ENCODE measurements around the gene ABR. TPM values are rescaled to one million over a fixed set of nuclear protein-coding genes. Genes with fewer than 3 reads are reported as not detected.
A peak's percentile ranks its signal among the peaks of the same experiment; 100 is the strongest.

ABR gene
- total RNA-seq, 2 experiments from 2014 or later: 144 to 145 TPM

- peaks cover 11% of the 10 kb centered on the region for H3K9me3 Mint-ChIP-seq
- ChIA-PET CTCF (interaction anchor here (0.7 kb wide), 1 partner anchor 10 kb away, joined by 4 read pairs; no protein-coding TSS in a partner anchor), POLR2A (no interaction called here)
- no peak overlapping the region for H3K27ac Mint-ChIP-seq
- no peaks in the 10 kb centered on the region for H3K27me3 Mint-ChIP-seq
- H3K36me3 Mint-ChIP-seq (ENCODE audit: low read depth): no peaks in the 10 kb centered on the region
- H3K4me1 Mint-ChIP-seq: no peaks in the 10 kb centered on the region
- no peak overlapping the region for H3K4me3 Mint-ChIP-seq
- DNase-seq: no peak
These were observed 191.2 kb downstream of the ABR start for GRCh38 chr17:988561-988960.

DNA sequence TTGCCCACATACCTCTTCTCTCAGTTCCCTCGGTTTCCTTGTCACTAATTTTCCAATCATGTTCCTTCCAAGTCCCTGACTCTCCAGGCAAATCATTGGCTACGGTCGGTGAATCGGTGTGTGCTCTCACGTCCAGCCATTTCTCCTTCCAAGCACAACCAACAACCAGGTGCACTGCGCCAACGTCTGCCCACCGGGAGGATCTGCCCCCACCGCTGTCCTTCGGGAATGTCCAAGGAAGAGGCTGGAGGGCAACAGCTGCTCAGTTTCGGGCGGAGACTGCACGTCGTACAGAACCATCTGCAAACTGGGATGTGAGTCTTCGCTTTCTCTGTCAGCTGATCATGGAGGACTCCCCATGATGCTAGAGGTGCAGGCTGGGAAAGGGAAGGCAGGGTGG, 191.8 kb downstream of the ABR start:
- no peaks in the 10 kb centered on the region for H3K4me1 Mint-ChIP-seq
- H3K27ac Mint-ChIP-seq: no peak overlapping the region
- H3K27me3 Mint-ChIP-seq: no peaks in the 10 kb centered on the region
- H3K36me3 Mint-ChIP-seq (ENCODE audit: low read depth): no peaks in the 10 kb centered on the region
- no peak for DNase-seq
- peaks cover 5% of the 10 kb centered on the region for H3K9me3 Mint-ChIP-seq
- POLR2A ChIA-PET: no interaction called here
- CTCF ChIA-PET: no interaction called here
- H3K4me3 Mint-ChIP-seq: no peak overlapping the region

- Mint-ChIP-seq H3K9me3 (peaks cover 2% of the 10 kb centered on the region), H3K27me3 (no peaks in the 10 kb centered on the region), H3K4me3 (no peak overlapping the region), H3K27ac (no peak overlapping the region), H3K4me1 (no peaks in the 10 kb centered on the region), H3K36me3 (ENCODE audit: low read depth) (no peaks in the 10 kb centered on the region)
- ChIA-PET CTCF (interaction anchor here (2.6 kb wide), 1 partner anchor 10 kb away, joined by 17 read pairs; the partner anchor contains the start of gene TIMM22), POLR2A (interaction anchor here (1.1 kb wide), 1 partner anchor 205 kb away, joined by 3 read pairs; the partner anchor contains the start of gene GLOD4)
- DNase-seq: no peak
These were observed 193.4 kb downstream of the ABR start for GRCh38 chr17:986322-986929.

DNA sequence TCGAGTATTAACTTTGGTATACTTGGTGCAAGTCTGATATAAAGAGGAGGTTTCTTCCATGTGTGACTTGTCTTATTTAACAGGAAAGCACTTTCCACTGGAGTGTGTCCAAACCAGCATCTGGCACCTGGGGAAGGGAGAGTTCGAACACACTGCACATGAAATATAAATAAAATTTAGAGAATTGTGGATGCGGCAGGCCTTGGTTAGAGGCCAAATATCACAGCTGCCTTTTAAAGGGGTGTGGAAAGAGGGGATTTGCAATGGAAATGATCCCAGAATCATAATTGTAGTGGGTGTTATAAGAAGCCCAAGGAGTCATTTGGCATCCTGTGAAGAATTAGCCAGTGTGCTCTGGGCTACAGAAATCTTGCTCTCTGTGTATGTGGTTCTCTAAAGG, 195.9 kb downstream of the ABR start:
- CTCF ChIA-PET: interaction anchor here (2.6 kb wide), 1 partner anchor 12 kb away, joined by 17 read pairs; the partner anchor contains the start of gene TIMM22
- no peaks in the 10 kb centered on the region for H3K9me3 Mint-ChIP-seq
- H3K4me1 Mint-ChIP-seq: peaks cover 12% of the 10 kb centered on the region
- no peaks in the 10 kb centered on the region for H3K36me3 Mint-ChIP-seq (ENCODE audit: low read depth)
- no peaks in the 10 kb centered on the region for H3K27me3 Mint-ChIP-seq
- DNase-seq: no peak
- no peak overlapping the region for H3K27ac Mint-ChIP-seq
- POLR2A ChIA-PET: no interaction called here
- no peak overlapping the region for H3K4me3 Mint-ChIP-seq

DNA sequence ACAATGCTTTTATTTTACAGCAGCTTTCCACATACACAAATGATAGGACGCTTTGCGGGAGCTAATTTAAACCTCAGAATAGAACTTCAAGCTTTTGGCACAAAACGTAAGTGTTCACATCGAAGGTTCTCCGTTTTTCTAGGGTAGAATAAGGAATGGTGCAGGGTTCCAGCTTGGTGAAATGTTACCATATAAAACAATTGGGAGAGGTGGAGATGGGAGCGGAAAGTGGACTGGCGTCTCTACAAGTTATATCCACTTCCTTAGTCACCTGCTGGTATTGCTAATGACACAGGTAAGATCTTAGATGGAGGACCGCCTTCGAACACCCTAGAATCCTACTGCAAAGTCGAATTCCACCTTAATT, 198.5 kb downstream of the ABR start:
- H3K4me1 Mint-ChIP-seq: peaks cover 16% of the 10 kb centered on the region
- H3K27ac Mint-ChIP-seq: no peak overlapping the region
- peak overlapping the region; percentile 49 for H3K4me3 Mint-ChIP-seq
- CTCF ChIA-PET: interaction anchor here (0.7 to 3.0 kb wide), 31 partner anchors 9 to 569 kb away, joined by 3 to 42 read pairs (median 5); partner anchors contain the start of genes GEMIN4, GLOD4, MRM3 and TIMM22
- no peak for DNase-seq
- H3K36me3 Mint-ChIP-seq (ENCODE audit: low read depth): no peaks in the 10 kb centered on the region
- peaks cover 21% of the 10 kb centered on the region for H3K27me3 Mint-ChIP-seq
- POLR2A ChIA-PET: interaction anchor here (1.0 to 2.2 kb wide), 7 partner anchors 16 to 266 kb away, joined by 3 to 16 read pairs (median 5); partner anchors contain the start of genes GEMIN4, GLOD4, MRM3 and TIMM22
- H3K9me3 Mint-ChIP-seq: no peaks in the 10 kb centered on the region

DNA sequence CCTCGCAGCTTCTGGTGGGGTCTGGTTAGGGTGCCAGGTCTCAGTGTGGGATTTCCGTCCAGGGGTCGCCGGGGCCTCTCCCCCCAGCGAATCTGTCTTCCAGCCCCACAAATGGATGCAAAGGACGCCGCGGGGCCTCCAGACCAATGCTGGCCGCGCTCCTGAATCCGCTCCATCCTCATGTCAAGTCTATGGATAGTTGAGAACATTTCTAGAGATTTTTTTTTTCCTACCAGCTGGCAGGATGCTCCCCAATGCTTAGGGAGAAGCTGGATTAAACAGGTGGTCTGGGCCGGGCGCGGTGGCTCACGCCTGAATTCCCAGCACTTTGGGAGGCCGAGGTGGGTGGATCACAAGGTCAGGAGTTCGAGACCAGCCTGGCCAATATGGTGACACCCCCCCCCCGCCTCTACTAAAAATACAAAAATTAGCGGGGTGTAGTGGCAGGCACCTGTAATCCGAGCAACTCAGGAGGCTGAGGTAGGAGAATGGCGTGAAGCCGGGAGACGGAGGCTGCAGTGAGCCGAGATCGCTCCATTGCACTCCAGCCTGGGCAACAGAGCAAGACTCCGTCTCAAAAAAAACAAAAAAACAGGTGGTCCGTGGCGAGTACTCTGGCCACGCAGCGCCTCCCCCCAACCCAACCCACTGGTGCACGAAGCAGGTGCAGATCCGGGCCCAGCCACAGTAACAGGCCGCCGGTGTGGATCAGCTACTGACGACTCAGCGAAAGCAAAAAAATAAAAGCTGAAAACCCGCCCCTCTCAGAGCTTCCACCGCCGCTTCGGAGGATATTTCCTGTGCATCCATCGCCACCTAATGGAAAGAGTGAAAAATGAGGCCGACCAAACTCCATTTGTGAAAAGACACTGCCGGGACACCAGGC, 199.1 kb downstream of the ABR start:
- Mint-ChIP-seq H3K9me3 (no peaks in the 10 kb centered on the region), H3K4me1 (peaks cover 16% of the 10 kb centered on the region), H3K36me3 (ENCODE audit: low read depth) (no peaks in the 10 kb centered on the region), H3K4me3 (peak overlapping the region; percentile 67), H3K27me3 (peaks cover 26% of the 10 kb centered on the region), H3K27ac (no peak overlapping the region)
- POLR2A ChIA-PET: interaction anchor here (1.0 to 2.2 kb wide), 7 partner anchors 16 to 265 kb away, joined by 3 to 16 read pairs (median 5); partner anchors contain the start of genes GEMIN4, GLOD4, MRM3 and TIMM22
- CTCF ChIA-PET: interaction anchor here (0.6 to 3.0 kb wide), 34 partner anchors 8 to 568 kb away, joined by 3 to 42 read pairs (median 5); partner anchors contain the start of genes GEMIN4, GLOD4, MRM3 and TIMM22
- peak; percentile 82 for DNase-seq

DNA sequence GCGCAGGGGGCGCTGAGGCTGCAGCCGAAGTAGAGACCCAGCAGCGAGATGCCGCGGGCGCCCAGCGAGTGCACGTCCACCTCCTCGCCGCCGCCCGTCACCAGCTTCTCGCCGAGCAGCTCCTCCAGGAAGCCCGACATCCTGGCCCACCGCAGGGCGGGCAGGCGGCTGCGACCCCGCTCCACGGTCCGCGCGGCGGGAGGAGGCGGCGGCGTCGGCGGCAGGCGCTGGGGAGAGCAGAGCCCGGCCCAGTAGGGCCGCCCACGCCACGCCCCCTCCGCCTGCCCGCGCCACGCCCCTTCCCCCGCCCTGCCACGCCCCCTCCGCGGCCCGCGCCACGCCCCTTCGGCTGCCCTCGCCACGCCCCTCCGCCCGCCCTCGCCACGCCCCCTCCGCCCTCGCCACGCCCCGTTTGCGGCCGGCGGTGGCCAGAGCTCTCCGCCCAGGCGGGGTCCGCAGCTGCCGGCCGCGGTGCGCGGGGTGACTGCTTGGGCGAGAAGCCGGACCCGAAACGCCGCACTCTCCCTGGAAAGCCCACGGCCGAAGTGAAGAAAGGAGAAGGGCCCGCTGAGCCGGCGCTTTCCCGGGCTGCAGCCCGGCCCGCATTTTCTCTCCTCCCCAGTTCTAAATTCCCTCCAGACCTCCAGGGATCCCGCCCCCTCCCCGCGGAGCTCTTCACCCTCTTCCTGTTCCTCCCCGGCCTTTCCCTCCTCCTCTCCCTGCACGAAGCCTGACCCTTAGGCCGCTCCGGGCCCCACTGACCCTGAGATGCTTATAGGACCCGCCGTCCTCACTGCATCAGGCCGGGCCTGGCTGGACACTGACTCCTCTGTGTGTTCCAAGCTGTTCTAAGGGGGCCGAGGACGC, 200.0 kb downstream of the ABR start, which contains the start of gene NXN:
NXN (minus strand) TSS at position 238 of the 867 bp plus-strand sequence.
- H3K27ac Mint-ChIP-seq: no peak within 1 kb of the TSS
- peak; percentile 88 for DNase-seq
- peak within 1 kb of the TSS; percentile 67 for H3K4me3 Mint-ChIP-seq
- H3K27me3 Mint-ChIP-seq: peaks cover 31% of the 10 kb centered on the region
- POLR2A ChIA-PET: interaction anchor here (0.5 to 2.2 kb wide), 7 partner anchors 17 to 264 kb away, joined by 3 to 16 read pairs (median 4); partner anchors contain the start of genes GEMIN4, GLOD4, MRM3 and TIMM22
- peaks cover 16% of the 10 kb centered on the region for H3K4me1 Mint-ChIP-seq
- no peaks in the 10 kb centered on the region for H3K9me3 Mint-ChIP-seq
- CTCF ChIA-PET: interaction anchor here (0.6 to 3.0 kb wide), 8 partner anchors 17 to 261 kb away, joined by 3 to 42 read pairs (median 8); partner anchors contain the start of gene TIMM22
- H3K36me3 Mint-ChIP-seq (ENCODE audit: low read depth): no peaks in the 10 kb centered on the region

- DNase-seq: no peak
- H3K9me3 Mint-ChIP-seq: no peaks in the 10 kb centered on the region
- H3K27me3 Mint-ChIP-seq: peaks cover 33% of the 10 kb centered on the region
- H3K4me3 Mint-ChIP-seq: no peak overlapping the region
- no peak overlapping the region for H3K27ac Mint-ChIP-seq
- POLR2A ChIA-PET: interaction anchor here (0.5 to 2.2 kb wide), 4 partner anchors 21 to 264 kb away, joined by 3 to 10 read pairs (median 4); partner anchors contain the start of genes GEMIN4, GLOD4 and MRM3
- H3K36me3 Mint-ChIP-seq (ENCODE audit: low read depth): no peaks in the 10 kb centered on the region
- CTCF ChIA-PET: interaction anchor here (1.3 to 3.0 kb wide), 4 partner anchors 17 to 185 kb away, joined by 5 to 42 read pairs (median 8); partner anchors contain the start of gene TIMM22
- peaks cover 16% of the 10 kb centered on the region for H3K4me1 Mint-ChIP-seq
These were observed 200.6 kb downstream of the ABR start for GRCh38 chr17:979212-979538.

- Mint-ChIP-seq H3K9me3 (no peaks in the 10 kb centered on the region), H3K36me3 (ENCODE audit: low read depth) (no peaks in the 10 kb centered on the region), H3K27me3 (peaks cover 33% of the 10 kb centered on the region), H3K4me1 (peaks cover 16% of the 10 kb centered on the region), H3K27ac (no peak overlapping the region), H3K4me3 (peak overlapping the region; percentile 32)
- DNase-seq: no peak
- ChIA-PET CTCF (interaction anchor here (1.4 to 2.2 kb wide), 2 partner anchors 18 to 99 kb away, joined by 7 to 8 read pairs; partner anchors contain the start of gene TIMM22), POLR2A (no interaction called here)
These were observed 201.4 kb downstream of the ABR start for GRCh38 chr17:978103-979093.

GRCh38 chr17:977166-977565, 202.6 kb downstream of the ABR start:
- Mint-ChIP-seq H3K4me1 (peaks cover 16% of the 10 kb centered on the region), H3K36me3 (ENCODE audit: low read depth) (no peaks in the 10 kb centered on the region), H3K27ac (no peak overlapping the region), H3K4me3 (no peak overlapping the region), H3K27me3 (peaks cover 33% of the 10 kb centered on the region), H3K9me3 (no peaks in the 10 kb centered on the region)
- POLR2A ChIA-PET: no interaction called here
- no peak for DNase-seq
- CTCF ChIA-PET: interaction anchor here (0.7 kb wide), 1 partner anchor 19 kb away, joined by 4 read pairs; the partner anchor contains the start of gene TIMM22

DNA sequence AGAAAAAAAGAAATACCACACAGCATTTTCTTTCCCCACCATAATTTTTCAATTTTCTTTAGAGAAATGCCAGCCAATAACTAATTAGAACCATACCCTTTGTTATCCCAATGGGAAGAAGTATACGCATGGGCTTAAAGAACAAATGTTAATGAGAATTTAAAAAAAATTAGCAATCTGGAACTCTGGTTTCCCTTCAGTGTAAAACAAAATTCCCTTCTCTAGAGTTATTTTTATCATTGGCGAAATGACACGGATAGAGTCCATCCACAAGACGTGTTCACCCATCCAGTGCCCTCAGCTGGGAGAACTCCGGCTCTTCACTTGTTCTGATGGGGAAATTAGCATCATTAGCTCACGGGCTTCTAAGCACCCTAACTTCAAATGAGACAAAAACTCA, 203.5 kb downstream of the ABR start:
- no peaks in the 10 kb centered on the region for H3K36me3 Mint-ChIP-seq (ENCODE audit: low read depth)
- H3K4me1 Mint-ChIP-seq: peaks cover 16% of the 10 kb centered on the region
- H3K27ac Mint-ChIP-seq: no peak overlapping the region
- CTCF ChIA-PET: interaction anchor here (0.8 kb wide), 1 partner anchor 80 kb away, joined by 3 read pairs; no protein-coding TSS in a partner anchor
- no peak for DNase-seq
- POLR2A ChIA-PET: no interaction called here
- H3K27me3 Mint-ChIP-seq: peaks cover 33% of the 10 kb centered on the region
- H3K9me3 Mint-ChIP-seq: no peaks in the 10 kb centered on the region
- H3K4me3 Mint-ChIP-seq: no peak overlapping the region

Measured in activated CD4-positive, alpha-beta memory T cell treated with anti-CD3 and anti-CD28 coated beads, Interleukin-2, amount 10 ng/mL, durations not matched to agents 7 days and 5 days (primary cell).